HepG2 (cell line): ENCODE data around the gene TMEM214. TPM values are rescaled to one million over a fixed set of nuclear protein-coding genes. Genes with fewer than 3 reads are reported as not detected.

Experiments used
- AHR ChIP-seq: IDR thresholded peaks from 2 replicates; pipeline ENCODE4 v1.6.1; 2018; ENCODE audit warnings: missing genetic modification reagents, missing compliant biosample characterization
- HES4 ChIP-seq: sonication (generic); formaldehyde crosslinking; IDR thresholded peaks from 2 replicates; pipeline ENCODE4 v1.9.0; 2021; ENCODE audit warnings: mild to moderate bottlenecking, missing genetic modification reagents, borderline replicate concordance
- MAZ ChIP-seq, 2 experiments: sonication (generic) in 1 of 2; formaldehyde crosslinking in 1 of 2; IDR thresholded peaks; 2 replicates each; pipeline versions ENCODE4 v1.5.0 to v1.6.1; 2012 to 2020; ENCODE audit warnings: low read depth in 2 of 2, mild to moderate bottlenecking in 2 of 2, borderline replicate concordance in 1 of 2, improper control_type of control experiment in 1 of 2, low read length in 1 of 2, missing genetic modification reagents in 1 of 2, moderate library complexity in 1 of 2
- MED8 ChIP-seq: sonication (generic); formaldehyde crosslinking; IDR thresholded peaks from 2 replicates; pipeline ENCODE4 v1.8.1; 2023; ENCODE audit warnings: mild to moderate bottlenecking, missing genetic modification reagents; ENCODE audit not compliant: insufficient replicate concordance
- MEF2D ChIP-seq: sonication (generic); formaldehyde crosslinking; IDR thresholded peaks from 2 replicates; pipeline ENCODE4 v1.5.1; 2020; ENCODE audit warnings: mild to moderate bottlenecking, missing genetic modification reagents
- SALL1 ChIP-seq: sonication (generic); formaldehyde crosslinking; IDR thresholded peaks from 2 replicates; pipeline ENCODE4 v1.8.0; 2022; ENCODE audit warnings: mild to moderate bottlenecking, missing genetic modification reagents
- SMYD3 ChIP-seq: sonication (generic); formaldehyde crosslinking; IDR thresholded peaks from 2 replicates; pipeline ENCODE4 v1.8.1; 2023; ENCODE audit warnings: mild to moderate bottlenecking, missing genetic modification reagents
- ZFP37 ChIP-seq: sonication (generic); formaldehyde crosslinking; IDR thresholded peaks from 2 replicates; pipeline ENCODE4 v1.4.0; 2020; ENCODE audit warnings: missing genetic modification reagents, borderline replicate concordance
- ZNF10 ChIP-seq: sonication (generic); formaldehyde crosslinking; IDR thresholded peaks from 2 replicates; pipeline ENCODE4 v1.4.0; 2020; ENCODE audit warnings: mild to moderate bottlenecking, low read depth, missing genetic modification reagents, borderline replicate concordance
- ZNF20 ChIP-seq: sonication (generic); formaldehyde crosslinking; IDR thresholded peaks from 2 replicates; pipeline ENCODE4 v1.4.0; 2020; ENCODE audit warnings: mild to moderate bottlenecking, moderate library complexity, missing genetic modification reagents
- ZNF292 ChIP-seq: sonication (generic); formaldehyde crosslinking; IDR thresholded peaks from 2 replicates; pipeline ENCODE4 v1.8.1; 2022; ENCODE audit warnings: mild to moderate bottlenecking, low read depth, missing genetic modification reagents, borderline replicate concordance
- polyA plus RNA-seq, 8 experiments: library from polyadenylated mRNA; depleted of rRNA in 3 of 8; stranded (reverse) in 7 of 8; unstranded in 1 of 8; fragments of >200 nt; fragmentation: Illumina TruSeq in 4 of 8; extraction: Trizol in 4 of 8; gene quantifications; 2 replicates each; pipeline versions ENCODE4 v1.2.1 to v1.2.3, GENCODE V29; 2011 to 2016; ENCODE audit warnings: low read depth in 4 of 8, missing spikeins in 1 of 8, mixed read lengths in 1 of 8; ENCODE audit not compliant: insufficient read depth in 1 of 8
- total RNA-seq, 5 experiments: library from RNA; depleted of rRNA; stranded (reverse); fragments of >200 nt; fragmentation: Illumina TruSeq; extraction: Trizol; gene quantifications; 2 replicates each; pipeline ENCODE4 v1.2.3, GENCODE V29; 2016; ENCODE audit warnings: low read depth in 1 of 5
- TF ChIP-seq, protein P1 (sequence below), 2 experiments: IDR thresholded peaks; 2 replicates each; pipeline ENCODE4 v1.6.1; 2011 to 2012; ENCODE audit warnings: low read length in 2 of 2, borderline replicate concordance in 1 of 2, low read depth in 1 of 2, mild to moderate bottlenecking in 1 of 2, moderate library complexity in 1 of 2
- TF ChIP-seq, protein P2 (sequence below): sonication (generic); formaldehyde crosslinking; IDR thresholded peaks from 2 replicates; pipeline ENCODE4 v1.5.1; 2020; ENCODE audit warnings: mild to moderate bottlenecking, missing genetic modification reagents, moderate library complexity
- TF ChIP-seq, protein P3 (sequence below): sonication (generic); formaldehyde crosslinking; IDR thresholded peaks from 2 replicates; pipeline ENCODE4 v1.4.0; 2020; ENCODE audit warnings: missing genetic modification reagents

TMEM214 gene
- total and polyA plus RNA-seq, 2 of the 13 experiments (the other 11 are each of a cell fraction or from before 2014, with no cell fraction given) = 58.3 to 132 TPM

DNA sequence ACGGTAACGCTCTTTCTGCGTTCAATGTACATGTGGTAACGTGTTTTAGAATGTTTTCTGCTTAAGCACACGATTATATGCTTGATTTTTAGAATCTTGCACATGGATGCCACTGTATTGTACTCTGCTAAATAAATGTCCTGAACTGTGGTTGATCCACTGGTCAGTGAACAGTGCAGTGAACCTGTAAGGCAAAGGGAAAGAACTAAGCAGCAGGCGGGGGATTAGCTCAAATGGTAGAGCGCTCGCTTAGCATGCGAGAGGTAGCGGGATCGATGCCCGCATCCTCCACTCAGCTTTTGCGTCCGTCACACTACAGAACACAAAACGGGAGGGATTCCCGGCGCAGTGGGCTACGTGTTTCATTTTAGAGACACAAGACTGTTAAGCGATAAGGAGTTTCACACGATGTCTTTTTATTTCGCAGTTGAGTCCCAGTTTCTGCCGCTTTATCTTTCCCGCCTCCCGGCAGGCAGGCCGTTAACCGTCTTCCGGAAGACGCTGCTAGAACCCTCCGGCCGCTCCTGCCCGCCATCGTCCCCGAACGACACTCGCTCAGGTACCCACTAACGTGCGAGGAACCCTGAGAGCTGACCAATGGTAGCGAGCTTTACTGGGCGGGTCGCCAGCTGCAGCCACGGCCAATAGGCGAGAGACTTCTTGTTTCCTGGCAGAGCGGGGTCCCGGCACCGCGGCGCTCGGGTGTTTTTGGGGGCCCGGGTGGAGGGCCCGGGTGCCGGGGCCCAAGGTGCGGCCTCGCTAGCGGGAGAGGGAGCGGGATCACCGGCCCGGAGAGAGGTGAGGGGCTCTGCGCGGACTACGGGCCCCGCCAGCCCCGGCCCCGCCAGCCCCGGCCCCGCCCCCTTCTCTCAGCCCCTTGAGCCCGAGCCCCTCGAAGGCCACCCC, 18.5 kb downstream of the TMEM214 start, which contains the start of gene AGBL5 (continued):
- TF ChIP-seq, protein P1, sequence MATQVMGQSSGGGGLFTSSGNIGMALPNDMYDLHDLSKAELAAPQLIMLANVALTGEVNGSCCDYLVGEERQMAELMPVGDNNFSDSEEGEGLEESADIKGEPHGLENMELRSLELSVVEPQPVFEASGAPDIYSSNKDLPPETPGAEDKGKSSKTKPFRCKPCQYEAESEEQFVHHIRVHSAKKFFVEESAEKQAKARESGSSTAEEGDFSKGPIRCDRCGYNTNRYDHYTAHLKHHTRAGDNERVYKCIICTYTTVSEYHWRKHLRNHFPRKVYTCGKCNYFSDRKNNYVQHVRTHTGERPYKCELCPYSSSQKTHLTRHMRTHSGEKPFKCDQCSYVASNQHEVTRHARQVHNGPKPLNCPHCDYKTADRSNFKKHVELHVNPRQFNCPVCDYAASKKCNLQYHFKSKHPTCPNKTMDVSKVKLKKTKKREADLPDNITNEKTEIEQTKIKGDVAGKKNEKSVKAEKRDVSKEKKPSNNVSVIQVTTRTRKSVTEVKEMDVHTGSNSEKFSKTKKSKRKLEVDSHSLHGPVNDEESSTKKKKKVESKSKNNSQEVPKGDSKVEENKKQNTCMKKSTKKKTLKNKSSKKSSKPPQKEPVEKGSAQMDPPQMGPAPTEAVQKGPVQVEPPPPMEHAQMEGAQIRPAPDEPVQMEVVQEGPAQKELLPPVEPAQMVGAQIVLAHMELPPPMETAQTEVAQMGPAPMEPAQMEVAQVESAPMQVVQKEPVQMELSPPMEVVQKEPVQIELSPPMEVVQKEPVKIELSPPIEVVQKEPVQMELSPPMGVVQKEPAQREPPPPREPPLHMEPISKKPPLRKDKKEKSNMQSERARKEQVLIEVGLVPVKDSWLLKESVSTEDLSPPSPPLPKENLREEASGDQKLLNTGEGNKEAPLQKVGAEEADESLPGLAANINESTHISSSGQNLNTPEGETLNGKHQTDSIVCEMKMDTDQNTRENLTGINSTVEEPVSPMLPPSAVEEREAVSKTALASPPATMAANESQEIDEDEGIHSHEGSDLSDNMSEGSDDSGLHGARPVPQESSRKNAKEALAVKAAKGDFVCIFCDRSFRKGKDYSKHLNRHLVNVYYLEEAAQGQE (IDR thresholded peaks at IDR 0.05; ENCODE audit: borderline replicate concordance in 1 of 2, low read depth in 1 of 2, low read length in 2 of 2) = no peak
- TF ChIP-seq MAZ (IDR thresholded peaks at IDR 0.05; ENCODE audit: borderline replicate concordance, low read depth, low read length) (no peak), MAZ (CRISPR knock-in tag; IDR thresholded peaks at IDR 0.05; ENCODE audit: low read depth) (peak; percentile 76), MED8 (CRISPR knock-in tag) (no peak), MEF2D (CRISPR knock-in tag) (peak; percentile 95), SALL1 (peak; percentile 95), AHR (CRISPR knock-in tag) (peak; percentile 90), ZNF20 (CRISPR knock-in tag) (no peak), HES4 (peak; percentile 96), ZNF10 (CRISPR knock-in tag) (no peak), ZFP37 (CRISPR knock-in tag) (peak; percentile 98), SMYD3 (peak; percentile 97), ZNF292 (CRISPR knock-in tag) (peak; percentile 47; the same call in 1 of the 2 replicates)
- TF ChIP-seq, protein P2, sequence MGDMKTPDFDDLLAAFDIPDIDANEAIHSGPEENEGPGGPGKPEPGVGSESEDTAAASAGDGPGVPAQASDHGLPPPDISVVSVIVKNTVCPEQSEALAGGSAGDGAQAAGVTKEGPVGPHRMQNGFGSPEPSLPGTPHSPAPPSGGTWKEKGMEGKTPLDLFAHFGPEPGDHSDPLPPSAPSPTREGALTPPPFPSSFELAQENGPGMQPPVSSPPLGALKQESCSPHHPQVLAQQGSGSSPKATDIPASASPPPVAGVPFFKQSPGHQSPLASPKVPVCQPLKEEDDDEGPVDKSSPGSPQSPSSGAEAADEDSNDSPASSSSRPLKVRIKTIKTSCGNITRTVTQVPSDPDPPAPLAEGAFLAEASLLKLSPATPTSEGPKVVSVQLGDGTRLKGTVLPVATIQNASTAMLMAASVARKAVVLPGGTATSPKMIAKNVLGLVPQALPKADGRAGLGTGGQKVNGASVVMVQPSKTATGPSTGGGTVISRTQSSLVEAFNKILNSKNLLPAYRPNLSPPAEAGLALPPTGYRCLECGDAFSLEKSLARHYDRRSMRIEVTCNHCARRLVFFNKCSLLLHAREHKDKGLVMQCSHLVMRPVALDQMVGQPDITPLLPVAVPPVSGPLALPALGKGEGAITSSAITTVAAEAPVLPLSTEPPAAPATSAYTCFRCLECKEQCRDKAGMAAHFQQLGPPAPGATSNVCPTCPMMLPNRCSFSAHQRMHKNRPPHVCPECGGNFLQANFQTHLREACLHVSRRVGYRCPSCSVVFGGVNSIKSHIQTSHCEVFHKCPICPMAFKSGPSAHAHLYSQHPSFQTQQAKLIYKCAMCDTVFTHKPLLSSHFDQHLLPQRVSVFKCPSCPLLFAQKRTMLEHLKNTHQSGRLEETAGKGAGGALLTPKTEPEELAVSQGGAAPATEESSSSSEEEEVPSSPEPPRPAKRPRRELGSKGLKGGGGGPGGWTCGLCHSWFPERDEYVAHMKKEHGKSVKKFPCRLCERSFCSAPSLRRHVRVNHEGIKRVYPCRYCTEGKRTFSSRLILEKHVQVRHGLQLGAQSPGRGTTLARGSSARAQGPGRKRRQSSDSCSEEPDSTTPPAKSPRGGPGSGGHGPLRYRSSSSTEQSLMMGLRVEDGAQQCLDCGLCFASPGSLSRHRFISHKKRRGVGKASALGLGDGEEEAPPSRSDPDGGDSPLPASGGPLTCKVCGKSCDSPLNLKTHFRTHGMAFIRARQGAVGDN = peak; percentile 99
- TF ChIP-seq, protein P3, sequence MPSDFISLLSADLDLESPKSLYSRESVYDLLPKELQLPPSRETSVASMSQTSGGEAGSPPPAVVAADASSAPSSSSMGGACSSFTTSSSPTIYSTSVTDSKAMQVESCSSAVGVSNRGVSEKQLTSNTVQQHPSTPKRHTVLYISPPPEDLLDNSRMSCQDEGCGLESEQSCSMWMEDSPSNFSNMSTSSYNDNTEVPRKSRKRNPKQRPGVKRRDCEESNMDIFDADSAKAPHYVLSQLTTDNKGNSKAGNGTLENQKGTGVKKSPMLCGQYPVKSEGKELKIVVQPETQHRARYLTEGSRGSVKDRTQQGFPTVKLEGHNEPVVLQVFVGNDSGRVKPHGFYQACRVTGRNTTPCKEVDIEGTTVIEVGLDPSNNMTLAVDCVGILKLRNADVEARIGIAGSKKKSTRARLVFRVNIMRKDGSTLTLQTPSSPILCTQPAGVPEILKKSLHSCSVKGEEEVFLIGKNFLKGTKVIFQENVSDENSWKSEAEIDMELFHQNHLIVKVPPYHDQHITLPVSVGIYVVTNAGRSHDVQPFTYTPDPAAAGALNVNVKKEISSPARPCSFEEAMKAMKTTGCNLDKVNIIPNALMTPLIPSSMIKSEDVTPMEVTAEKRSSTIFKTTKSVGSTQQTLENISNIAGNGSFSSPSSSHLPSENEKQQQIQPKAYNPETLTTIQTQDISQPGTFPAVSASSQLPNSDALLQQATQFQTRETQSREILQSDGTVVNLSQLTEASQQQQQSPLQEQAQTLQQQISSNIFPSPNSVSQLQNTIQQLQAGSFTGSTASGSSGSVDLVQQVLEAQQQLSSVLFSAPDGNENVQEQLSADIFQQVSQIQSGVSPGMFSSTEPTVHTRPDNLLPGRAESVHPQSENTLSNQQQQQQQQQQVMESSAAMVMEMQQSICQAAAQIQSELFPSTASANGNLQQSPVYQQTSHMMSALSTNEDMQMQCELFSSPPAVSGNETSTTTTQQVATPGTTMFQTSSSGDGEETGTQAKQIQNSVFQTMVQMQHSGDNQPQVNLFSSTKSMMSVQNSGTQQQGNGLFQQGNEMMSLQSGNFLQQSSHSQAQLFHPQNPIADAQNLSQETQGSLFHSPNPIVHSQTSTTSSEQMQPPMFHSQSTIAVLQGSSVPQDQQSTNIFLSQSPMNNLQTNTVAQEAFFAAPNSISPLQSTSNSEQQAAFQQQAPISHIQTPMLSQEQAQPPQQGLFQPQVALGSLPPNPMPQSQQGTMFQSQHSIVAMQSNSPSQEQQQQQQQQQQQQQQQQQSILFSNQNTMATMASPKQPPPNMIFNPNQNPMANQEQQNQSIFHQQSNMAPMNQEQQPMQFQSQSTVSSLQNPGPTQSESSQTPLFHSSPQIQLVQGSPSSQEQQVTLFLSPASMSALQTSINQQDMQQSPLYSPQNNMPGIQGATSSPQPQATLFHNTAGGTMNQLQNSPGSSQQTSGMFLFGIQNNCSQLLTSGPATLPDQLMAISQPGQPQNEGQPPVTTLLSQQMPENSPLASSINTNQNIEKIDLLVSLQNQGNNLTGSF (CRISPR knock-in tag) = peak; percentile 99
